ENCODE measurements around the gene FAM168A.

GRCh38 chr11:73401217-73401923 is 196.5 kb downstream of the FAM168A start:
- TF ChIP-seq RAD21 (IDR thresholded peaks at IDR 0.05 in 1 of 2, conservative IDR thresholded peaks at IDR 0.05 in 1 of 2; ENCODE audit: low read depth in 2 of 2, low read length in 2 of 2) (no peak), EZH2 (IDR thresholded peaks at IDR 0.05; ENCODE audit: low read depth, low read length, severe bottlenecking) (no peak), EP300 (IDR thresholded peaks at IDR 0.05; ENCODE audit: borderline replicate concordance in 1 of 2, low read depth in 2 of 2, low read length in 2 of 2) (no peak), KDM5A (IDR thresholded peaks at IDR 0.05; ENCODE audit: low read length) (no peak), POLR2A (IDR thresholded peaks at IDR 0.05; ENCODE audit: control extremely low read depth in 1 of 2, low read depth in 2 of 2, low read length in 2 of 2) (no peak)
- TF ChIP-seq, protein P1, sequence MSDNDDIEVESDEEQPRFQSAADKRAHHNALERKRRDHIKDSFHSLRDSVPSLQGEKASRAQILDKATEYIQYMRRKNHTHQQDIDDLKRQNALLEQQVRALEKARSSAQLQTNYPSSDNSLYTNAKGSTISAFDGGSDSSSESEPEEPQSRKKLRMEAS (IDR thresholded peaks at IDR 0.05) = no peak

Data from H1 (cell line).